WTC11 (cell line): ENCODE results near the gene RUVBL1. TPM values are rescaled to one million over a fixed set of nuclear protein-coding genes. Genes with fewer than 3 reads are reported as not detected.
A peak's percentile ranks its signal among the peaks of the same experiment; 100 is the strongest.

Source experiments
- CTCF ChIP-seq: fragments of 200-600 bp; IDR thresholded peaks from 2 replicates; pipeline ENCODE4 v1.8.0; 2022; ENCODE audit warnings: antibody characterized with exemption
- FOXJ3 ChIP-seq: sonication (generic); formaldehyde crosslinking; IDR thresholded peaks from 2 replicates; pipeline ENCODE4 v1.9.0; 2021; ENCODE audit warnings: missing genetic modification reagents, mild to moderate bottlenecking, borderline replicate concordance
- FOXP4 ChIP-seq: sonication (generic); formaldehyde crosslinking; IDR thresholded peaks from 2 replicates; pipeline ENCODE4 v1.8.0; 2022; ENCODE audit warnings: mild to moderate bottlenecking, missing genetic modification reagents
- GTF2I ChIP-seq: fragments of 250-450 bp; sonication (Bioruptor Pico); conservative IDR thresholded peaks from 2 replicates; pipeline ENCODE4 v1.4.0; 2021; ENCODE audit warnings: mild to moderate bottlenecking
- IRF1 ChIP-seq: sonication (generic); formaldehyde crosslinking; IDR thresholded peaks from 2 replicates; pipeline ENCODE4 v1.8.0; 2023; ENCODE audit warnings: missing genetic modification reagents
- PREB ChIP-seq: sonication (generic); formaldehyde crosslinking; IDR thresholded peaks from 2 replicates; pipeline ENCODE4 v1.8.1; 2022; ENCODE audit warnings: mild to moderate bottlenecking, missing genetic modification reagents, moderate library complexity, borderline replicate concordance
- RORB ChIP-seq: fragments of 250-450 bp; sonication (Bioruptor Pico); IDR thresholded peaks from 2 replicates; pipeline ENCODE4 v1.9.0; 2021; ENCODE audit warnings: mild to moderate bottlenecking
- TP53 ChIP-seq: sonication (generic); formaldehyde crosslinking; IDR thresholded peaks from 2 replicates; pipeline ENCODE4 v1.8.1; 2023; ENCODE audit warnings: mild to moderate bottlenecking, missing genetic modification reagents
- ZNF396 ChIP-seq: fragments of 250-450 bp; sonication (Bioruptor Pico); IDR thresholded peaks from 2 replicates; pipeline ENCODE4 v1.8.0; 2021; ENCODE audit warnings: mild to moderate bottlenecking, moderate library complexity, borderline replicate concordance
- ZNF416 ChIP-seq: fragments of 250-450 bp; sonication (Bioruptor Pico); IDR thresholded peaks from 2 replicates; pipeline ENCODE4 v1.9.0; 2021; ENCODE audit warnings: mild to moderate bottlenecking, inconsistent platforms
- ZNF512 ChIP-seq: sonication (generic); formaldehyde crosslinking; IDR thresholded peaks from 2 replicates; pipeline ENCODE4 v1.8.1; 2022; ENCODE audit warnings: missing genetic modification reagents, borderline replicate concordance
- ZNF532 ChIP-seq: fragments of 250-450 bp; sonication (Bioruptor Pico); IDR thresholded peaks from 2 replicates; pipeline ENCODE4 v1.9.0; 2021; ENCODE audit warnings: mild to moderate bottlenecking, borderline replicate concordance
- total RNA-seq: library from RNA; stranded (reverse); gene quantifications from 3 replicates; pipeline ENCODE4 v1.2.3, GENCODE V29; 2021

The RUVBL1 gene
- total RNA-seq, 1 experiment from 2014 or later: 118 TPM

GRCh38 chr3:128075522-128076482, 47.8 kb downstream of the RUVBL1 start (continued):
- TF ChIP-seq GTF2I (no peak), ZNF396 (CRISPR knock-in tag) (no peak), FOXJ3 (CRISPR knock-in tag) (no peak), TP53 (CRISPR knock-in tag) (no peak), CTCF (peak; percentile 94), IRF1 (no peak), ZNF416 (CRISPR knock-in tag) (peak; percentile 3; the same call in 1 of the 2 replicates), FOXP4 (CRISPR knock-in tag) (no peak), RORB (CRISPR knock-in tag) (no peak), ZNF512 (CRISPR knock-in tag) (no peak), PREB (CRISPR knock-in tag) (no peak), ZNF532 (no peak)
- TF ChIP-seq, all 79 proteins: peak for 14
